ENCODE measurements around the gene KRT37. TPM values are rescaled to one million over a fixed set of nuclear protein-coding genes. Genes with fewer than 3 reads are reported as not detected.
"Not testable (repeated sequence)": the region's sequence is repeated elsewhere in the genome, so short reads cannot be mapped to it uniquely, and the experiment has no call there.

KRT37 gene
- total RNA-seq, 4 donors from 2014 or later = not detected

- intact Hi-C loops (cut with DNase I; ENCODE audit: low total_unique reads) = no loop called here
- DNase-seq (ENCODE audit: low spot score in 2 of 2) = no peak
Measured at GRCh38 chr17:41437254-41437653, 12.9 kb upstream of the KRT37 start.

GRCh38 chr17:41434415-41434814 lies 10.0 kb upstream of the KRT37 start:
- intact Hi-C loops (cut with DNase I; ENCODE audit: low total_unique reads) = no loop called here

More at GRCh38 chr17:41437254-41437653, 12.9 kb upstream of the KRT37 start:
- TF ChIP-seq CTCF (IDR thresholded peaks at IDR 0.05) (no peak), POLR2A (IDR thresholded peaks at IDR 0.05) (no peak)
- WGBS, 2 donors = 85 to 91% methylated on average over 7 of the region's 7 CpGs
- no peak overlapping the region for H3K4me3 ChIP-seq (ENCODE audit: low read depth, poor library complexity, severe bottlenecking)

GRCh38 chr17:41434005-41434404 lies 9.6 kb upstream of the KRT37 start:
- H3K4me3 ChIP-seq (ENCODE audit: low read depth, poor library complexity, severe bottlenecking) = no peak overlapping the region
- 62 to 70% methylated on average over 4 of the region's 4 CpGs for WGBS, 2 donors
- intact Hi-C loops (cut with DNase I; ENCODE audit: low total_unique reads) = no loop called here
- no peak for DNase-seq (ENCODE audit: low spot score in 2 of 2)
- TF ChIP-seq POLR2A (IDR thresholded peaks at IDR 0.05) = no peak
- no peak for TF ChIP-seq CTCF (IDR thresholded peaks at IDR 0.05)

More at GRCh38 chr17:41434415-41434814, 10.0 kb upstream of the KRT37 start:
- TF ChIP-seq POLR2A (IDR thresholded peaks at IDR 0.05) = no peak
- no peak for TF ChIP-seq CTCF (IDR thresholded peaks at IDR 0.05)
- no peak overlapping the region for H3K4me3 ChIP-seq (ENCODE audit: low read depth, poor library complexity, severe bottlenecking)
- 77 to 82% methylated on average over 5 of the region's 5 CpGs for WGBS, 2 donors
- no peak for DNase-seq (ENCODE audit: low spot score in 2 of 2)

- no peak for DNase-seq (ENCODE audit: low spot score in 2 of 2)
- no peak for TF ChIP-seq POLR2A (IDR thresholded peaks at IDR 0.05)
- TF ChIP-seq CTCF (IDR thresholded peaks at IDR 0.05) = no peak
- H3K4me3 ChIP-seq (ENCODE audit: low read depth, poor library complexity, severe bottlenecking) = no peak overlapping the region
- 63 to 66% methylated on average over 4 of the region's 4 CpGs for WGBS, 2 donors
- intact Hi-C loops (cut with DNase I; ENCODE audit: low total_unique reads) = no loop called here
Measured at GRCh38 chr17:41433586-41433985, 9.2 kb upstream of the KRT37 start.

GRCh38 chr17:41430376-41430775 lies 6.0 kb upstream of the KRT37 start:
- H3K4me3 ChIP-seq (ENCODE audit: low read depth, poor library complexity, severe bottlenecking); intact Hi-C loops (cut with DNase I; ENCODE audit: low total_unique reads); DNase-seq (ENCODE audit: low spot score in 2 of 2): not testable (repeated sequence)
- 92 to 94% methylated on average over 9 of the region's 9 CpGs for WGBS, 2 donors

GRCh38 chr17:41429667-41430066 lies 5.3 kb upstream of the KRT37 start:
- H3K4me3 ChIP-seq (ENCODE audit: low read depth, poor library complexity, severe bottlenecking) = no peak overlapping the region
- intact Hi-C loops (cut with DNase I; ENCODE audit: low total_unique reads) = no loop called here
- no peak for DNase-seq (ENCODE audit: low spot score in 2 of 2)
- 77 to 80% methylated on average over 7 of the region's 7 CpGs for WGBS, 2 donors
- TF ChIP-seq CTCF (IDR thresholded peaks at IDR 0.05) (no peak), POLR2A (IDR thresholded peaks at IDR 0.05) (no peak)
